T-cell (primary cell): ENCODE data around the gene CNEP1R1. TPM values are rescaled to one million over a fixed set of nuclear protein-coding genes. Genes with fewer than 3 reads are reported as not detected.

Source experiments
- ATAC-seq, 4 experiments: fragments of 200-7000 bp in 3 of 4; fragments of 150-1000 bp in 1 of 4; cut with Tn5 transposase; replicated peaks in 1 of 4; 1 replicate in 3 of 4; 2 replicates in 1 of 4; pipeline ENCODE4 v1.10.0; 2021; ENCODE audit warnings: moderate library complexity in 3 of 4, mild to moderate bottlenecking in 2 of 4, moderate number of reproducible peaks in 1 of 4
- CTCF ChIA-PET, 2 donors: fragments of 300-600 bp; sonication (Branson Sonifier 250); formaldehyde crosslinking; loops; one replicate each; lab custom pipeline; 2022; ENCODE audit warnings: antibody characterized with exemption in 2 of 2; lab: Charles Lee
- POLR2A ChIA-PET, 2 donors: fragments of 300-600 bp; sonication (Branson Sonifier 250); formaldehyde crosslinking; loops; one replicate each; lab custom pipeline; 2022; ENCODE audit warnings: antibody characterized with exemption in 2 of 2; lab: Charles Lee
- DNase-seq, 35 experiments: peaks; one replicate each; pipeline versions ENCODE4 v3.0.0 to v3.0.0-alpha.2; 2013 to 2023
- H3K27ac ChIP-seq: one replicate; pipeline ENCODE4 v1.5.1; 2013; ENCODE audit warnings: low read length
- H3K27me3 ChIP-seq, 2 experiments: replicated peaks in 1 of 2; 1 replicate in 1 of 2; 2 replicates in 1 of 2; pipeline versions ENCODE4 v1.6.1 to v1.7.0; 2013; ENCODE audit warnings: low read length in 1 of 2, mixed read lengths in 1 of 2; ENCODE audit not compliant: control insufficient read depth in 2 of 2, insufficient read depth in 2 of 2; ENCODE audit errors: extremely low read depth in 1 of 2
- H3K36me3 ChIP-seq, 2 donors: 1 replicate in 1 of 2; 2 replicates in 1 of 2; pipeline versions ENCODE4 v1.6.1 to v1.7.0; 2013; ENCODE audit warnings: low read length in 1 of 2; ENCODE audit not compliant: control insufficient read depth in 2 of 2, insufficient read depth in 1 of 2; ENCODE audit errors: extremely low read depth in 1 of 2
- H3K4me1 ChIP-seq, 2 experiments: 1 replicate in 1 of 2; 2 replicates in 1 of 2; pipeline versions ENCODE4 v1.6.1 to v1.7.0; 2013; ENCODE audit warnings: low read length in 2 of 2, mixed read lengths in 1 of 2; ENCODE audit not compliant: insufficient read depth in 2 of 2, control insufficient read depth in 1 of 2; ENCODE audit errors: extremely low read depth in 1 of 2
- H3K4me3 ChIP-seq, 2 donors: 1 replicate in 1 of 2; 2 replicates in 1 of 2; pipeline versions ENCODE4 v1.5.1 to v1.7.0; 2013; ENCODE audit warnings: mild to moderate bottlenecking in 2 of 2, low read length in 1 of 2, moderate library complexity in 1 of 2; ENCODE audit not compliant: control insufficient read depth in 1 of 2; ENCODE audit errors: extremely low read depth in 1 of 2
- H3K9me3 ChIP-seq: 2 replicates; pipeline ENCODE4 v1.7.0; 2013
- H3K27ac Mint-ChIP-seq, 2 donors: one replicate each; pipeline ENCODE4 v1.8.0; 2020 to 2021; ENCODE audit warnings: mild to moderate bottlenecking in 2 of 2, mixed read lengths in 2 of 2
- H3K27me3 Mint-ChIP-seq, 2 donors: one replicate each; pipeline ENCODE4 v1.8.0; 2021 to 2022; ENCODE audit warnings: mixed read lengths in 2 of 2
- H3K36me3 Mint-ChIP-seq: one replicate; pipeline ENCODE4 v1.8.0; 2021; ENCODE audit warnings: mixed read lengths
- H3K4me1 Mint-ChIP-seq, 3 donors: one replicate each; pipeline ENCODE4 v1.8.0; 2020 to 2022; ENCODE audit warnings: mixed read lengths in 3 of 3, mild to moderate bottlenecking in 1 of 3
- H3K4me3 Mint-ChIP-seq, 3 donors: one replicate each; pipeline ENCODE4 v1.8.0; 2020 to 2022; ENCODE audit warnings: mild to moderate bottlenecking in 3 of 3, mixed read lengths in 3 of 3, moderate library complexity in 3 of 3
- H3K9me3 Mint-ChIP-seq, 3 donors: one replicate each; pipeline ENCODE4 v1.8.0; 2020 to 2022; ENCODE audit warnings: mixed read lengths in 3 of 3
- WGBS: methylation state at CpG from one replicate; pipeline ENCODE4 v1.1.5; 2013; ENCODE audit warnings: missing lambda C conversion rate; ENCODE audit not compliant: insufficient coverage; 5-methylcytosine and 5-hydroxymethylcytosine counted together
- total RNA-seq, 35 experiments: library from RNA in 6 of 35; stranded (reverse) in 6 of 35; fragments of 120-200 nt in 1 of 35; gene quantifications; one replicate each; pipeline versions ENCODE4 v1.2.1 to v1.2.4 and lab custom pipeline; 2013 to 2026

CNEP1R1 gene
- total RNA-seq, 5 donors from 2014 or later (not counting 1 experiment from before 2014, with no cell fraction given) = 26.7 to 32.9 (median 27.5) TPM

DNA sequence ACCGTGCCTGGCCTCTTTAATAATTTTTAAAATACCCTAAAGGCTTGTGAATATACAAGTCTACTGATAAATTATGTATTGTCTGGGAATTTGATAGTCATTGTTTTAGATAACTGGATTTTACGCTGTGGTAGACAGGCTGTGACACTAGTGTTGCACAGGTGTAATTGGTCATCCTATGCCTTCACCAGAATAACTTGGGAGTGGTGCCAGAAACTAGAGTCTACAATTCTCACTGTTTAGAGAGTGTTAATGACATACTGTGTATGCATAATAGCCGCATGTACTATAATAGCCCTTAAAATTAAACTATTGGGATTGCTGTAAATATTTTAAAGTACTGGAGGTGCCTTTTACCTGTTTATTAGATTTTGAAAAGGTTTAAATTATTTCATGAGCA, 11.4 kb downstream of the CNEP1R1 start:
- Histone ChIP-seq H3K27ac (no peak overlapping the region), H3K36me3 (peaks cover 0 to 34% of the 10 kb centered on the region in 2 donors), H3K4me3 (no peak overlapping the region), H3K9me3 (no peaks in the 10 kb centered on the region), H3K27me3 (no peaks in the 10 kb centered on the region), H3K4me1 (no peaks in the 10 kb centered on the region)
- ChIA-PET CTCF (interaction anchor here in 1 of 2 donors (3.5 kb wide), 1 partner anchor 12 kb away, joined by 11 read pairs; the partner anchor contains the start of gene CNEP1R1), POLR2A (no interaction called here)
- whole genome bisulfite sequencing = 100% methylated on average over 1 of the region's 3 CpGs
- DNase-seq = no peak
- no peak for ATAC-seq
- no peaks in the 10 kb centered on the region for H3K9me3 Mint-ChIP-seq
- no peak overlapping the region for H3K4me3 Mint-ChIP-seq
- H3K27me3 Mint-ChIP-seq = no peaks in the 10 kb centered on the region
- peaks cover 27% of the 10 kb centered on the region for H3K36me3 Mint-ChIP-seq
- peaks cover 6 to 17% (median 7%) of the 10 kb centered on the region in 3 donors for H3K4me1 Mint-ChIP-seq
- no peak overlapping the region for H3K27ac Mint-ChIP-seq

- no peak for ATAC-seq
- peaks cover 6 to 12% (median 7%) of the 10 kb centered on the region in 3 donors for H3K4me1 Mint-ChIP-seq
- Histone ChIP-seq H3K4me1 (no peaks in the 10 kb centered on the region), H3K4me3 (no peak overlapping the region), H3K36me3 (peaks cover 0 to 25% of the 10 kb centered on the region in 2 donors), H3K9me3 (no peaks in the 10 kb centered on the region), H3K27ac (no peak overlapping the region), H3K27me3 (no peaks in the 10 kb centered on the region)
- no peak overlapping the region for H3K27ac Mint-ChIP-seq
- peaks cover 18% of the 10 kb centered on the region for H3K36me3 Mint-ChIP-seq
- DNase-seq = no peak
- ChIA-PET CTCF (interaction anchor here in 1 of 2 donors (3.5 kb wide), 1 partner anchor 13 kb away, joined by 11 read pairs; the partner anchor contains the start of gene CNEP1R1), POLR2A (no interaction called here)
- H3K27me3 Mint-ChIP-seq = peaks cover 3 to 4% of the 10 kb centered on the region in 2 donors
- no peak overlapping the region for H3K4me3 Mint-ChIP-seq
- H3K9me3 Mint-ChIP-seq = no peaks in the 10 kb centered on the region
- no CpG with 5 or more reads among the region's 2 CpGs for WGBS
These were observed 12.7 kb downstream of the CNEP1R1 start for GRCh38 chr16:50037662-50038220.

DNA sequence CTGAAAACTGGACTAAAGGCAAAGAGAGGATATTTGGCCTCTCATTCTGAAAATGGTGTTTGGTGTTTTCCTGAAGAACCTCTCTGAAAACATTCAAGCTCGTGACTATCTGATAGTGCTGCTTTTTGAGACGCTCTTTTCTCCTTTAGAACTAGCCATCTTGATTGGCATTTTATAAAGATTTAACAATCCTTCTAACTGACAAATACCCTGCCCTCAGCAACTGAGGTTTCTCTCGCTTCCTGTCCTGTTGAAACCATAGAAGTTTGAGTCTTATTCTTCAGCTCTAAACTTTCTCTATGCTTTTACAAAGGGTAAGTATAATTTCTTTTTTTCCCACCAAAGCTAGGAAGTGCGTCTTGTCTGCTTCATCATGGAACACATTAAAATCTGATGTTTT, 13.3 kb downstream of the CNEP1R1 start:
- Mint-ChIP-seq H3K9me3 (no peaks in the 10 kb centered on the region), H3K27ac (peak overlapping the region; percentile 4 to 59), H3K4me1 (peaks cover 6 to 12% (median 7%) of the 10 kb centered on the region in 3 donors), H3K27me3 (peaks cover 7% of the 10 kb centered on the region in 2 donors), H3K36me3 (peaks cover 16% of the 10 kb centered on the region), H3K4me3 (no peak overlapping the region)
- POLR2A ChIA-PET = interaction anchor here in 1 of 2 donors (0.6 kb wide), 1 partner anchor 494 kb away, joined by 5 read pairs; no protein-coding TSS in a partner anchor
- ATAC-seq = no peak
- Histone ChIP-seq H3K36me3 (peaks cover 0 to 23% of the 10 kb centered on the region in 2 donors), H3K27ac (no peak overlapping the region), H3K4me3 (no peak overlapping the region), H3K27me3 (no peaks in the 10 kb centered on the region), H3K4me1 (no peaks in the 10 kb centered on the region), H3K9me3 (no peaks in the 10 kb centered on the region)
- no peak for DNase-seq
- 80% methylated on average over 2 of the region's 4 CpGs for WGBS
- CTCF ChIA-PET = interaction anchor here in 1 of 2 donors (3.5 kb wide), 1 partner anchor 13 kb away, joined by 11 read pairs; the partner anchor contains the start of gene CNEP1R1

DNA sequence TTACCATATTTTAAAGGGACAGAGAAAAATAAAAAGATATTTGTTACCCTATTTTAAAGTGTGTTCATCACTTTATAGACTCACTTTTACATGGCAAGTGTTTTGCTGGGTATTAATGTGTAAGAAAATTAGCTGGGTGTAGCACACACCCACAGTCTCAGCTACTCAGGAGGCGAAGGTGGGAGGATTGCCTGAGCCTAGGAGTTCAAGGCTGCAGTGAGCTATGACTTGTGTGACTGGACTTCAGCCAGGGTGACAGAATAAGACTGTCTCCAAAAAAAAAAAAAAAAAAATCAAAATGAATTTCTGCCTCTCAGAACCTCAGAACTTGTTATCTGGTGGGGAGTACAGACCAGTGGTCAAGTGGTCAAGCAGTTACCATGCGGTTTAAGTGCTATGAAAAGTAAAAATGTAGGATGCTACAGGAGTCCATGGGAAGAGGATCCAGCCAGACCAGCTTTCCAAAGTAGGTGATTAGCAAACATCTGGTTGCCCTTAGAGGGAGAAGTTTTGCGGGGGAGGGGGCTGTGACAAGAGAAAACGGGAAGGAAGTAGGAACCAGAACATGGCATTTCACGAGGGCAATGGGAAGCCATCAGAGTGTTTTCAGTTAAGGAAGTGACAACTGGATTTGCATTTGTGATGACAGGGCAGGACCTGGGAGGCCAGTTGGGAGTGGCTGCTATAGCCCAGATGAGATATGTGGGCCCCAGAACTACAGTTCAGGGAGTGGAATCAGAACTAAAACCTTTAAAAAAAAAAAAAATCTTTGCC, 13.9 kb downstream of the CNEP1R1 start:
- Mint-ChIP-seq H3K4me1 (peaks cover 6 to 12% (median 7%) of the 10 kb centered on the region in 3 donors), H3K27me3 (peaks cover 12 to 14% of the 10 kb centered on the region in 2 donors), H3K36me3 (peaks cover 16% of the 10 kb centered on the region), H3K27ac (peak overlapping the region in 1 of 2 donors; percentile 59), H3K9me3 (no peaks in the 10 kb centered on the region), H3K4me3 (no peak overlapping the region)
- Histone ChIP-seq H3K27ac (no peak overlapping the region), H3K9me3 (no peaks in the 10 kb centered on the region), H3K4me3 (no peak overlapping the region), H3K27me3 (no peaks in the 10 kb centered on the region), H3K4me1 (no peaks in the 10 kb centered on the region), H3K36me3 (peaks cover 0 to 19% of the 10 kb centered on the region in 2 donors)
- 70% methylated on average over 4 of the region's 5 CpGs for WGBS
- ChIA-PET POLR2A (interaction anchor here in 1 of 2 donors (0.6 kb wide), 1 partner anchor 494 kb away, joined by 5 read pairs; no protein-coding TSS in a partner anchor), CTCF (no interaction called here)
- DNase-seq (peak in 2 of 35 experiments; percentile 4 to 23), ATAC-seq (no peak)

DNA sequence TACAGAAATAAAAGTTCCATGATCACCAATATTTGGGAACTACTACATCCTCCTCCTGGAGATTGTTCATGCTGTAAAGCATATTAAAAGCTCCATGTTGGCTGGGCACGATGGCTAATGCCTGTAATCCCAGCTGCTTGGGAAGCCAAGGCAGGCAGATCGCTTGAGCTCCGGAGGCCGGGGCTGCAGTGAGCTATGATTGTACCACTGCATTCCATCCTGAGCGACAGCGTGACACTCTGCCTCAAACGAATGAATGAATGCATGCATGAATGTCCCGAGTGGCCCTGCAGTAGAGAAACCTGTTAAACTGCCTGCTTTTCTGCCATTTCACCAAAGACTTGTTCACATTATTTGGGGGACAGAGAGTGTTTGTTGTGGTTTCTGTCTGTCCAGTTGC, 15.0 kb downstream of the CNEP1R1 start:
- no peaks in the 10 kb centered on the region for H3K4me1 ChIP-seq
- WGBS = 98% methylated on average over 7 of the region's 8 CpGs
- H3K36me3 Mint-ChIP-seq = peaks cover 11% of the 10 kb centered on the region
- ATAC-seq (no peak), DNase-seq (no peak)
- ChIA-PET POLR2A (no interaction called here), CTCF (interaction anchor here in 1 of 2 donors (1.6 kb wide), 1 partner anchor 17 kb away, joined by 3 read pairs; no protein-coding TSS in a partner anchor)
- peaks cover 17 to 18% of the 10 kb centered on the region in 2 donors for H3K27me3 Mint-ChIP-seq
- H3K4me3 Mint-ChIP-seq = no peak overlapping the region
- H3K4me3 ChIP-seq = no peak overlapping the region
- peaks cover 0 to 2% of the 10 kb centered on the region in 2 experiments for H3K27me3 ChIP-seq
- peaks cover 6 to 12% (median 7%) of the 10 kb centered on the region in 3 donors for H3K4me1 Mint-ChIP-seq
- H3K27ac ChIP-seq = no peak overlapping the region
- H3K9me3 Mint-ChIP-seq = no peaks in the 10 kb centered on the region
- no peaks in the 10 kb centered on the region for H3K9me3 ChIP-seq
- H3K36me3 ChIP-seq = peaks cover 0 to 9% of the 10 kb centered on the region in 2 donors
- H3K27ac Mint-ChIP-seq = no peak overlapping the region

GRCh38 chr16:50040710-50041109, 15.7 kb downstream of the CNEP1R1 start:
- Mint-ChIP-seq H3K4me3 (no peak overlapping the region), H3K27me3 (peaks cover 17 to 18% of the 10 kb centered on the region in 2 donors), H3K4me1 (peaks cover 6 to 12% (median 7%) of the 10 kb centered on the region in 3 donors), H3K9me3 (no peaks in the 10 kb centered on the region), H3K27ac (no peak overlapping the region), H3K36me3 (peaks cover 7% of the 10 kb centered on the region)
- ChIA-PET CTCF (interaction anchor here (0.7 to 1.6 kb wide), 2 partner anchors 8 to 18 kb away, joined by 3 read pairs; no protein-coding TSS in a partner anchor), POLR2A (no interaction called here)
- peaks cover 0 to 2% of the 10 kb centered on the region in 2 experiments for H3K27me3 ChIP-seq
- H3K4me1 ChIP-seq = no peaks in the 10 kb centered on the region
- no peak for DNase-seq
- ATAC-seq = no peak
- WGBS = 80% methylated on average over 1 of the region's 1 CpG
- no peak overlapping the region for H3K4me3 ChIP-seq
- H3K36me3 ChIP-seq = peaks cover 0 to 5% of the 10 kb centered on the region in 2 donors
- no peak overlapping the region for H3K27ac ChIP-seq
- H3K9me3 ChIP-seq = no peaks in the 10 kb centered on the region
